ENCODE data around the gene IQCE.
A peak's percentile ranks its signal among the peaks of the same experiment; 100 is the strongest.
"Not testable (repeated sequence)": the region's sequence is repeated elsewhere in the genome, so short reads cannot be mapped to it uniquely, and the experiment has no call there.

The IQCE gene

DNA sequence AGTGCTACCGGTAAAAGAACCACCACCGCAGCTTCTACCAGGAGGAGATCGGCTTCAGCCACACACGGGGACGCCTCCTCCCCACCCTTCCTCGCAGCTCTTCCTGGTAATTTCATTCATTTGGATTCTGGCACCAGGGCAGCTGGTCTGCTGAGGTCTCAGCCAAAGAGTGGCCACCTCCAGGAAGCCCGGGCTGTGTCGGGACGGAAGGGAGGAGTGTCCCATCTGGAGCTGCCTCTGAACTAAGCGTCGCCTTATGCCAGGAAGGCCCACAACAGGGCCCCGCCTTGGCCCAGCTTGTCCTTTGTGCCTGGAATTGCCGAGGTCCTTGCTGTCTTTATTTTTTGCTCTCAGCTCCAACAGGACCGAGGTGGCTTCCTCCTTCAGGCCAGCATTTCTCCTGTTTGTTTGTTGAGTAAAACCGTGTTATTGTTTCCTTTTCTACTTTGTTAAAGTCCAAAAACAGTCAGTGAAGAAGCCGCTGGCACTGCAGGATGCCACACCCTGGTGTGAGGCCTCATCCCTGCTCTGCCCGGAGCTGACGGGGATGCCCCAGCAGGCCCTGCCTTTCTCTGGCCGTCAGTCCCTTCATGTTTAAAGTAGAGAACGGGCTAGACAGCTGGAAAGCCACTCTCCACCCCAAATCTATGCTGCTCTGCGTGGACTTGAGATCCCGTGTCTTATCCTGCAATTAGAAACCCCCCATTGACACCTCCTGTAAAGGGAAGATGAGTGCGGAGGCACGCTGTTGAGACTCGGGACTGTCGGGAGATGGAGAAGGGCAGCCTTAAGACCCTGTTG, 48.5 kb downstream of the IQCE start:
- no peak overlapping the region for H3K4me3 ChIP-seq (ENCODE audit: low read depth, low read length)
- no peaks in the 10 kb centered on the region for H3K9me3 ChIP-seq (ENCODE audit: severe bottlenecking)
- peak; percentile 82 for DNase-seq
- TF ChIP-seq, protein P1, sequence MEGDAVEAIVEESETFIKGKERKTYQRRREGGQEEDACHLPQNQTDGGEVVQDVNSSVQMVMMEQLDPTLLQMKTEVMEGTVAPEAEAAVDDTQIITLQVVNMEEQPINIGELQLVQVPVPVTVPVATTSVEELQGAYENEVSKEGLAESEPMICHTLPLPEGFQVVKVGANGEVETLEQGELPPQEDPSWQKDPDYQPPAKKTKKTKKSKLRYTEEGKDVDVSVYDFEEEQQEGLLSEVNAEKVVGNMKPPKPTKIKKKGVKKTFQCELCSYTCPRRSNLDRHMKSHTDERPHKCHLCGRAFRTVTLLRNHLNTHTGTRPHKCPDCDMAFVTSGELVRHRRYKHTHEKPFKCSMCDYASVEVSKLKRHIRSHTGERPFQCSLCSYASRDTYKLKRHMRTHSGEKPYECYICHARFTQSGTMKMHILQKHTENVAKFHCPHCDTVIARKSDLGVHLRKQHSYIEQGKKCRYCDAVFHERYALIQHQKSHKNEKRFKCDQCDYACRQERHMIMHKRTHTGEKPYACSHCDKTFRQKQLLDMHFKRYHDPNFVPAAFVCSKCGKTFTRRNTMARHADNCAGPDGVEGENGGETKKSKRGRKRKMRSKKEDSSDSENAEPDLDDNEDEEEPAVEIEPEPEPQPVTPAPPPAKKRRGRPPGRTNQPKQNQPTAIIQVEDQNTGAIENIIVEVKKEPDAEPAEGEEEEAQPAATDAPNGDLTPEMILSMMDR (IDR thresholded peaks at IDR 0.05; ENCODE audit: low read depth, low read length), result no peak
- peak overlapping the region; percentile 65 for H3K27ac ChIP-seq
- H3K27me3 ChIP-seq (ENCODE audit: insufficient read depth, low read depth, severe bottlenecking), result no peaks in the 10 kb centered on the region
- no peaks in the 10 kb centered on the region for H3K36me3 ChIP-seq

DNA sequence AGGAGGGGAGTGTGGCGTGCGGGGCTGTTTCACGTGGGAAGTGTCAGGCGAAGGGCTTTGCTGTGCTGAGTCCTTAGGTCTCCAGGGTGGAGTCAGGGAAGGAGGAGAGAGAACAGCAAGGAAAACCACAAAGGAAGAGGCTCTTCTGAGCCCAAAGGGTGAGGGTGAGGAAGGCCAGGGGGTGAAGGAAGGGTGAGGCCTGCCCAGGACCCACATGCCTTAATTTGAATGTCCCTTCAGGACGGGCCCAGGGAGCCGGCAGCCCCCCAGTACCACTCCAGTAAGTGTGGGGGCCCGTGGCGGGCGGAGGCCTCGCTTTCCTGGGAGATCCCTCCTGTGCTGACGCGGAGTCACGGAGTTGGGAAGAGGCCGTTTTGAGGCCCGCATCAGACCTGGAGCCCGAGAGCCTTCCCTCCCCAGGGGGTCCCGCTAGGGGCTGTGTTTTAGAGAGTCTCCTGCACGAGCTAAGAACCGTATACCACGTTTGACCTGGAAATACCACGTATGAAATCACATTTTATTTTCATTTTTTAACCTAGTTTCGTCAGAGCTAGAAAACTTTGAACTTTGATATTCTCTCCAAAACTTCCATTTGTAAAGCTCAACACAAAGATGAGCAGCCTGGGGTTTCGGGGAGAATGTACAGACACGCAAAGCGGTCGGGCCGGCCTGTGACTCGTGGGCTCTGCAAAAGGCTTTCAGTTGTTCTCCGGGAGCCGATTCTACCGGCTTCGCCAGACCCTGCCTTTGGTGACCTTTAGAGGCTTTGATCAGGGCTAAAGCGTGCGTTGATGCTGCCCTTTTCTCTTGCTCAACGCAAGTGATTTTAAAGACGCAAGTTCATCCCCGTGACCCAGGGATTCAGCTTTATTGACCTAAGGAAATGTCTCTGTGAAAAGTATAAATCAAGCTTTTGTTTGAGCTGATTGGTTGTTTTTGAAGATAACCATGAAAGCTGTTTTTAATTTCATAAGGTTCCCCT, 49.4 kb downstream of the IQCE start:
- TF ChIP-seq, protein P1 (IDR thresholded peaks at IDR 0.05; ENCODE audit: low read depth, low read length), result no peak
- Histone ChIP-seq H3K27ac (peak overlapping the region; percentile 65), H3K9me3 (ENCODE audit: severe bottlenecking) (no peaks in the 10 kb centered on the region)

DNA sequence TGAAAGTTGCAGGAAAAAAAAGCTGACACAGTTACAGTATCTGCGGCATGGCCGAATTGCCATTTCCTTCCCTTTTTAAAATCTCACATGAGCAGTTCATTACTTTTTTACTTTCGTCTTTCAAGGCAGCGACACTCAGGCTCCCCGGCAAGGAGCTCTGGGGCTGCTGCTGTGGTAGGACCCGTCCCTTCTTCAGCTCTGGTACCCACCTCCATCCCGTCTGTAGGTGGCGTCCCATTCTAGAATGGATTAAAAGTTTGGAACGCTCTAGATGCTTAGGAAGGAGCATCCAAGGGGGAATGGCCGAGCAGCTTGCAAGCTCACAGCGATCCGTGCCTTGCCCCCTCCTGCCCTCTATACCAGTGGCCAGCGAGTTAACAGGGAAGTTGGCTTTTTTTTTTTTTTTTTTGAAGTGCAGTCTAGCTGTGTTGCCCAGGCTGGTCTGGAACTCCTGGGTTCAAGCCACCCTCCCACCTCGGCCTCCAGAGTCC, 50.2 kb downstream of the IQCE start:
- no peaks in the 10 kb centered on the region for H3K36me3 ChIP-seq
- H3K27ac ChIP-seq, result no peak overlapping the region
- no peaks in the 10 kb centered on the region for H3K9me3 ChIP-seq (ENCODE audit: severe bottlenecking)
- H3K27me3 ChIP-seq (ENCODE audit: insufficient read depth, low read depth, severe bottlenecking), result no peaks in the 10 kb centered on the region
- DNase-seq, result peak; percentile 46
- TF ChIP-seq, protein P1 (IDR thresholded peaks at IDR 0.05; ENCODE audit: low read depth, low read length), result peak; percentile 46
- H3K4me3 ChIP-seq (ENCODE audit: low read depth, low read length), result no peak overlapping the region

More for the DNA sequence above, 49.4 kb downstream of the IQCE start:
- Histone ChIP-seq H3K27me3 (ENCODE audit: insufficient read depth, low read depth, severe bottlenecking) (no peaks in the 10 kb centered on the region), H3K4me3 (ENCODE audit: low read depth, low read length) (no peak overlapping the region), H3K36me3 (no peaks in the 10 kb centered on the region)
- no peak for DNase-seq

DNA sequence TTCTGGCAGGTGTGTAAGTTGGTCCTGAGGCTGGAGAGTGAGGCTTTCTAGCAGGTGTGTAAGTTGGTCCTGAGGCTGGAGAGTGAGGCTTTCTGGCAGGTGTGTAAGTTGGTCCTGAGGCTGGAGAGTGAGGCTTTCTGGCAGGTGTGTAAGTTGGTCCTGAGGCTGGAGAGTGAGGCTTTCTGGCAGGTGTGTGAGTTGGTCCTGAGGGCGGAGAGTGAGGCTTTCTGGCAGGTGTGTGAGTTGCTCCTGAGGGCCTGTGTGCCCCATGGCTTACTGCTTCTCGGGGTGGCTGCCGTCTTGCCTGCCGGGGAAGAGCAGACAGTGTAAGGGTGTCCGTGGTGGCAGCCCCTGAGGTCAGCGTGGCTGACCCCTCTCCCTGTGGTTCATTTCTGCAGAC, 50.9 kb downstream of the IQCE start:
- not testable (repeated sequence) for H3K9me3 ChIP-seq (ENCODE audit: severe bottlenecking); H3K4me3 ChIP-seq (ENCODE audit: low read depth, low read length); H3K27ac ChIP-seq; H3K27me3 ChIP-seq (ENCODE audit: insufficient read depth, low read depth, severe bottlenecking); H3K36me3 ChIP-seq; DNase-seq

DNA sequence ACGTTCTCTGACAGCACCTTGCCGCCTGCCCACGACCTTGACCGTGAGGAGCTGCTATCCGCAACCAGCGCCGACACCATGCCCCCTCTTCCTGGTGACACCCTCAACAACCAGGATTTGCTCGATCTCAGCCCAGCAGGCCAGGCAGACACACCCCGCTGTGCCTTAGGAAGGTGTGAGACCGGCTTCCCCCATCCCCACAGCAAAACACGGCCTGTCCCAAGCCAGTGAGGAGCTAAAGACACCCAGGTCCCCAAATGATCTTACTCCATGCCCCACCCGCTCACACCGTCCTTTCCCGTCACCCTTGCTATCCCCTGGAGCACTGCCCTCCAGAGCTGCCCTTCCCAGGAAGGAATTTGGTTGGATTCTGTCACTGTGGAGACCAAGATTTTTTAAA, 51.7 kb downstream of the IQCE start:
- H3K4me3 ChIP-seq (ENCODE audit: low read depth, low read length), result no peak overlapping the region
- no peaks in the 10 kb centered on the region for H3K36me3 ChIP-seq
- no peak overlapping the region for H3K27ac ChIP-seq
- H3K9me3 ChIP-seq (ENCODE audit: severe bottlenecking), result no peaks in the 10 kb centered on the region
- TF ChIP-seq, protein P1 (IDR thresholded peaks at IDR 0.05; ENCODE audit: low read depth, low read length), result no peak
- DNase-seq, result no peak
- no peaks in the 10 kb centered on the region for H3K27me3 ChIP-seq (ENCODE audit: insufficient read depth, low read depth, severe bottlenecking)

DNA sequence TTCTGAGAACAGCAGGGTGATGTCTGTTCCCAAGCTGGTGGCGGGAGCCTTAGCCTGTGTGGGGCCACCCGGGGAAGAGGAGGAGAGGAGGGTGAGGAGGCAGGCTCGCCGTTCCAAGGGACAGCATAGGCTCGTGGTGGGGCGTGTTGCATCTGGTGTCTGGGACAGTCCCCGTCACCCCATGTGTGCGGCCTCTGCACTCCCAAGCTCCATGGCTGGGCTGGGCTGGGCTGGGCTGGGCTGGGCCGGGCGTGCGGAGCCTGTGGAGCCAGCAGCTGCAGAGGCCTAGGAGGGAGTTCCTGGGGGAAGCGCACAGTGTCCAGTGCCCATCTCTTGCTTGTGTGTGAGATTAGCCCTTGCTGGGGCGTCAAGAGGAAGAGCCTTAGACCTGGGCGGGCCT, 52.1 kb downstream of the IQCE start:
- Histone ChIP-seq H3K27me3 (ENCODE audit: insufficient read depth, low read depth, severe bottlenecking) (no peaks in the 10 kb centered on the region), H3K9me3 (ENCODE audit: severe bottlenecking) (no peaks in the 10 kb centered on the region), H3K36me3 (no peaks in the 10 kb centered on the region), H3K27ac (no peak overlapping the region), H3K4me3 (ENCODE audit: low read depth, low read length) (no peak overlapping the region)
- no peak for DNase-seq
- TF ChIP-seq, protein P1 (IDR thresholded peaks at IDR 0.05; ENCODE audit: low read depth, low read length), result no peak
